ENCODE measurements around the gene SARDH.

- TF ChIP-seq, protein P1, sequence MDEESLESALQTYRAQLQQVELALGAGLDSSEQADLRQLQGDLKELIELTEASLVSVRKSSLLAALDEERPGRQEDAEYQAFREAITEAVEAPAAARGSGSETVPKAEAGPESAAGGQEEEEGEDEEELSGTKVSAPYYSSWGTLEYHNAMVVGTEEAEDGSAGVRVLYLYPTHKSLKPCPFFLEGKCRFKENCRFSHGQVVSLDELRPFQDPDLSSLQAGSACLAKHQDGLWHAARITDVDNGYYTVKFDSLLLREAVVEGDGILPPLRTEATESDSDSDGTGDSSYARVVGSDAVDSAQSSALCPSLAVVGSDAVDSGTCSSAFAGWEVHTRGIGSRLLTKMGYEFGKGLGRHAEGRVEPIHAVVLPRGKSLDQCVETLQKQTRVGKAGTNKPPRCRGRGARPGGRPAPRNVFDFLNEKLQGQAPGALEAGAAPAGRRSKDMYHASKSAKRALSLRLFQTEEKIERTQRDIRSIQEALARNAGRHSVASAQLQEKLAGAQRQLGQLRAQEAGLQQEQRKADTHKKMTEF (CRISPR knock-in tag; IDR thresholded peaks at IDR 0.05), result no peak
- TF ChIP-seq, protein P2, sequence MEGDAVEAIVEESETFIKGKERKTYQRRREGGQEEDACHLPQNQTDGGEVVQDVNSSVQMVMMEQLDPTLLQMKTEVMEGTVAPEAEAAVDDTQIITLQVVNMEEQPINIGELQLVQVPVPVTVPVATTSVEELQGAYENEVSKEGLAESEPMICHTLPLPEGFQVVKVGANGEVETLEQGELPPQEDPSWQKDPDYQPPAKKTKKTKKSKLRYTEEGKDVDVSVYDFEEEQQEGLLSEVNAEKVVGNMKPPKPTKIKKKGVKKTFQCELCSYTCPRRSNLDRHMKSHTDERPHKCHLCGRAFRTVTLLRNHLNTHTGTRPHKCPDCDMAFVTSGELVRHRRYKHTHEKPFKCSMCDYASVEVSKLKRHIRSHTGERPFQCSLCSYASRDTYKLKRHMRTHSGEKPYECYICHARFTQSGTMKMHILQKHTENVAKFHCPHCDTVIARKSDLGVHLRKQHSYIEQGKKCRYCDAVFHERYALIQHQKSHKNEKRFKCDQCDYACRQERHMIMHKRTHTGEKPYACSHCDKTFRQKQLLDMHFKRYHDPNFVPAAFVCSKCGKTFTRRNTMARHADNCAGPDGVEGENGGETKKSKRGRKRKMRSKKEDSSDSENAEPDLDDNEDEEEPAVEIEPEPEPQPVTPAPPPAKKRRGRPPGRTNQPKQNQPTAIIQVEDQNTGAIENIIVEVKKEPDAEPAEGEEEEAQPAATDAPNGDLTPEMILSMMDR (CRISPR knock-in tag; IDR thresholded peaks at IDR 0.05), result no peak
- TF ChIP-seq GABPB1 (CRISPR knock-in tag; IDR thresholded peaks at IDR 0.05) (no peak), ZNF781 (CRISPR knock-in tag; IDR thresholded peaks at IDR 0.05; ENCODE audit: borderline replicate concordance, not compliant biosample characterization) (no peak), CEBPB (IDR thresholded peaks at IDR 0.05; ENCODE audit: borderline replicate concordance, low read depth, low read length) (no peak), ZNF607 (CRISPR knock-in tag; IDR thresholded peaks at IDR 0.05; ENCODE audit: borderline replicate concordance) (no peak), POLR2A (IDR thresholded peaks at IDR 0.05; ENCODE audit: insufficient read depth in 1 of 2, low read depth in 2 of 2, low read length in 2 of 2) (no peak), EZH2 (conservative IDR thresholded peaks at IDR 0.05; ENCODE audit: low read depth, low read length) (no peak), KDM5A (IDR thresholded peaks at IDR 0.05; ENCODE audit: borderline replicate concordance, low read length) (no peak), THYN1 (CRISPR knock-in tag; IDR thresholded peaks at IDR 0.05; ENCODE audit: borderline replicate concordance, low read depth) (no peak), FOXP1 (IDR thresholded peaks at IDR 0.05) (no peak), FOXP1 (CRISPR knock-in tag; IDR thresholded peaks at IDR 0.05) (no peak), ZNF780A (CRISPR knock-in tag; IDR thresholded peaks at IDR 0.05) (no peak), SSRP1 (CRISPR knock-in tag; IDR thresholded peaks at IDR 0.05) (no peak), ZNF761 (CRISPR knock-in tag; conservative IDR thresholded peaks at IDR 0.05) (no peak)
Measured at GRCh38 chr9:133742251-133742650, 4.1 kb upstream of the SARDH start.
